Measurements from ENCODE around the gene KCNG2. TPM values are rescaled to one million over a fixed set of nuclear protein-coding genes. Genes with fewer than 3 reads are reported as not detected.

The KCNG2 gene
- total RNA-seq, 2 experiments from 2014 or later, result not detected

DNA sequence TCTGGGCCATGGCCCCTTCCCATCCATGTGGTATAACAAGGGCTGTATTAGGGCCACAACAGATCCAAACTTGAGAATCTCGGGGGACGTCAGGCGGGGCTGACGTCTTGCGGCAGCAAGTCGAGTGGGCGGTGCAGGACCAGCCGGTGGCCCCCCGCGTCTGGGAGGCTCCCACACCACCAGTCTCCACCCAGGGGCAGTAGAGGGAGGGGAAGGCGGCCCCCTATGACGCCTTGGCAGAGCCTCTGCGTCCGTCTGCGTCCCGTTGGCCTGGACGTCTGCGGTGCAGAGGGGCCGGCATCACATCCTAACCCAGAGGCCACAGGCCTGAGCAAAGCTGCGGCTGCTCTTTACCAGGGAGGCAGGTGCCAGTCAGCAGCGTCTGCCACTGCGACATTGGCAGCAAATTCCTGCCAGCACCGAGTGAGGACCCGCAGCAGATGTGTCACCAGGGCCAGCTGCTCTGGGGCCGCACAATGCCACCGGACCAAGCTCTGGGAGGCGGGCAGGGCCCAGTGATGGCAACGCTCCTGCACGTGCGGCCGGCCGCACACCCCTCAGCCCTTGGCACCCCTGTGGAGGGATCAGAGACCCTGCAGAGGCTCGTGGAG lies 73.8 kb downstream of the KCNG2 start:
- ChIA-PET POLR2A (no interaction called here), CTCF (ENCODE audit: unreplicated experiment) (no interaction called here)
- no peaks in the 10 kb centered on the region for H4K20me1 ChIP-seq (ENCODE audit: insufficient read depth, low read length)
- no peaks in the 10 kb centered on the region for H3K36me3 ChIP-seq (ENCODE audit: insufficient read depth, low read length)
- no peaks in the 10 kb centered on the region for H3K79me2 ChIP-seq (ENCODE audit: insufficient read depth, low read depth, low read length)
- intact Hi-C loops (cut with micrococcal nuclease; ENCODE audit: unreplicated experiment), result no loop called here
- no peak overlapping the region for H3K4me3 ChIP-seq (ENCODE audit: low read depth, low read length, poor library complexity, severe bottlenecking)
- no peak overlapping the region for H3K27ac ChIP-seq (ENCODE audit: low read depth, low read length, poor library complexity, severe bottlenecking)
- no peaks in the 10 kb centered on the region for H3K9me2 ChIP-seq (ENCODE audit: insufficient read depth, low read length)
- H3K9me3 ChIP-seq (ENCODE audit: low read length), result no peaks in the 10 kb centered on the region
- no peak for DNase-seq (ENCODE audit: low spot score)
- H3K4me2 ChIP-seq (ENCODE audit: low read length), result no peak overlapping the region
- no TSS peak for BruUV-seq (replicated peaks)
- H3K4me1 ChIP-seq (ENCODE audit: insufficient read depth, low read length, poor library complexity, severe bottlenecking), result no peaks in the 10 kb centered on the region
- TF ChIP-seq, protein P1, sequence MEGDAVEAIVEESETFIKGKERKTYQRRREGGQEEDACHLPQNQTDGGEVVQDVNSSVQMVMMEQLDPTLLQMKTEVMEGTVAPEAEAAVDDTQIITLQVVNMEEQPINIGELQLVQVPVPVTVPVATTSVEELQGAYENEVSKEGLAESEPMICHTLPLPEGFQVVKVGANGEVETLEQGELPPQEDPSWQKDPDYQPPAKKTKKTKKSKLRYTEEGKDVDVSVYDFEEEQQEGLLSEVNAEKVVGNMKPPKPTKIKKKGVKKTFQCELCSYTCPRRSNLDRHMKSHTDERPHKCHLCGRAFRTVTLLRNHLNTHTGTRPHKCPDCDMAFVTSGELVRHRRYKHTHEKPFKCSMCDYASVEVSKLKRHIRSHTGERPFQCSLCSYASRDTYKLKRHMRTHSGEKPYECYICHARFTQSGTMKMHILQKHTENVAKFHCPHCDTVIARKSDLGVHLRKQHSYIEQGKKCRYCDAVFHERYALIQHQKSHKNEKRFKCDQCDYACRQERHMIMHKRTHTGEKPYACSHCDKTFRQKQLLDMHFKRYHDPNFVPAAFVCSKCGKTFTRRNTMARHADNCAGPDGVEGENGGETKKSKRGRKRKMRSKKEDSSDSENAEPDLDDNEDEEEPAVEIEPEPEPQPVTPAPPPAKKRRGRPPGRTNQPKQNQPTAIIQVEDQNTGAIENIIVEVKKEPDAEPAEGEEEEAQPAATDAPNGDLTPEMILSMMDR (conservative IDR thresholded peaks at IDR 0.05; ENCODE audit: low read length), result no peak
- TF ChIP-seq EZH2phosphoT487 (IDR thresholded peaks at IDR 0.05; ENCODE audit: borderline replicate concordance, low read depth, low read length), result no peak
- no peak overlapping the region for H2AFZ ChIP-seq (ENCODE audit: low read length)

DNA sequence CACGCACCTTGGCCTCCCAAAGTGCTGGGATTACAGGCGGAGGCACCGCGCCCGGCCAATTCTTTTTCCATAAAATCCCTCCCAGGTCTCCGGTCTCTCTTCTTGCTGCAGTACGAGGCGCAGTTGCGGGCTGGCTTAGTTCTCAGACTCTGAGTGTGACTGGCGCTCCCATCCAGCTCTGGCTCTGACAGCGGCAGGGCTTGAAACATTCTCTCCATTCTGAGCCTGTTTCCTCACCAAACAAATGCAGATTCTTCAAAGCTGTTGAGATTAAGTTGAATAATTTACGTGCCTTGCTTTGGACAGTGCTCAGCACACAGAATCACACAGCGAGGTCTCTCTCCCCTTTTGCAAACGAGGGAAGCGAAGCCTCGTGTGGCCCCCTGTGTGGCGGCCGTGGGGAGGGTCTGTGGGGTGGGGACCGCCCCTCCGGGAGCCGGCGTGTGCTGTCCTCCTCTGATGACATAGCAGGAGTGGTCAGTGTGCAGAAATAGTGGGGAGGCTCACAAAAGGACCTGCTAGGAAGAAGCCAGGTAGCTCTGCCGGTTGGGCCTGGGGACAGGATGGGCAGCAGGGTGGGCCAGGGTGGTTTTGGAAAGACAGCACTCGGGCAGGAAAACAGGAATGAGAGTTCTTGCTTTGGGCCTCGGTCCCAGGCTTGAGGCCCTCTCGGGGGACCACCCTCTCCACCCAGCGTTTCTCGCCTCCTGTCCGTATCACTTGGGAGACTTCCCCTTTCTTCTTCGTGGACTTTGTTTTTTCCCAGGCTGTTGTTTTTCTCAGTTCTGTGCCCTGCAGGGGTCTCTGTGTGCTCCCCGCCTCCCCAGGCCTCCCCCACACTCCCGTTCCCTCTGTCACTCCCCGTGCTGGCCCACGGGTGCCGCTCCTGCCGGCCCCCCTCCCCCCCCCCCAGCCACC lies 75.0 kb downstream of the KCNG2 start:
- TF ChIP-seq EZH2phosphoT487 (IDR thresholded peaks at IDR 0.05; ENCODE audit: borderline replicate concordance, low read depth, low read length), result no peak
- TF ChIP-seq, protein P1 (conservative IDR thresholded peaks at IDR 0.05; ENCODE audit: low read length), result no peak
- no peaks in the 10 kb centered on the region for H3K79me2 ChIP-seq (ENCODE audit: insufficient read depth, low read depth, low read length)
- BruUV-seq (replicated peaks), result no TSS peak
- CTCF ChIA-PET (ENCODE audit: unreplicated experiment), result no interaction called here
- H3K9me3 ChIP-seq (ENCODE audit: low read length), result no peaks in the 10 kb centered on the region
- H3K27ac ChIP-seq (ENCODE audit: low read depth, low read length, poor library complexity, severe bottlenecking), result no peak overlapping the region
- H3K4me1 ChIP-seq (ENCODE audit: insufficient read depth, low read length, poor library complexity, severe bottlenecking), result no peaks in the 10 kb centered on the region
- no peak overlapping the region for H3K4me3 ChIP-seq (ENCODE audit: low read depth, low read length, poor library complexity, severe bottlenecking)
- no peaks in the 10 kb centered on the region for H4K20me1 ChIP-seq (ENCODE audit: insufficient read depth, low read length)
- H2AFZ ChIP-seq (ENCODE audit: low read length), result no peak overlapping the region
- intact Hi-C loops (cut with micrococcal nuclease; ENCODE audit: unreplicated experiment), result no loop called here
- H3K4me2 ChIP-seq (ENCODE audit: low read length), result no peak overlapping the region
- no peaks in the 10 kb centered on the region for H3K9me2 ChIP-seq (ENCODE audit: insufficient read depth, low read length)
- no peaks in the 10 kb centered on the region for H3K36me3 ChIP-seq (ENCODE audit: insufficient read depth, low read length)
- POLR2A ChIA-PET, result no interaction called here
- DNase-seq (ENCODE audit: low spot score), result no peak

All from OCI-LY7 (cell line).